K562 (cell line): ENCODE measurements around the gene PARD6A. TPM values are rescaled to one million over a fixed set of nuclear protein-coding genes. Genes with fewer than 3 reads are reported as not detected.

Experiments
- ATAC-seq: fragments of 200-7000 bp; cut with Tn5 transposase; 3 replicates; pipeline ENCODE4 v1.9.1; 2020; ENCODE audit warnings: moderate library complexity
- BruUV-seq: library from RNA; stranded (reverse); fragments of 400-500 nt; replicated peaks from 2 replicates; lab custom pipeline; 2021; lab: Mats Ljungman, UMichigan
- CTCF ChIA-PET: fragments of 300-600 bp; formaldehyde crosslinking; extraction: SDS; loops from one replicate; lab custom pipeline; 2021; ENCODE audit warnings: low intra/inter-chr PET ratio; lab: Yijun Ruan, JAX
- POLR2A ChIA-PET: fragments of 300-600, 350-650 bp; sonication (Branson Sonifier 250); formaldehyde crosslinking; extraction: SDS; loops from one replicate; lab custom pipeline; 2021; ENCODE audit warnings: antibody characterized with exemption, inconsistent platforms; lab: Yijun Ruan, JAX
- DNase-seq, 4 experiments: peaks; one replicate each; pipeline versions ENCODE4 v3.0.0 to v3.0.0-alpha.2; 2011 to 2018; ENCODE audit warnings: low spot score in 3 of 4, mixed read lengths in 3 of 4; ENCODE audit errors: extremely low read depth in 1 of 4
- FAIRE-seq: peaks from 2 replicates; lab custom pipeline; 2011; peaks lifted over from hg19 to GRCh38; lab: Jason Lieb, UNC
- H2AFZ ChIP-seq: 2 replicates; pipeline ENCODE4 v1.6.0; 2011; ENCODE audit warnings: low read depth, low read length, control low read depth, inconsistent platforms
- H3K27ac ChIP-seq: fragments of 200-600 bp; 3 replicates; pipeline ENCODE4 v1.8.0; 2011; ENCODE audit warnings: low read depth, mild to moderate bottlenecking, control low read depth, inconsistent platforms, low read length, moderate library complexity, mixed read lengths; ENCODE audit errors: extremely low read depth
- H3K27me3 ChIP-seq, 2 experiments: fragments of 300-600 bp in 1 of 2; 2 replicates in 1 of 2; 3 replicates in 1 of 2; pipeline versions ENCODE4 v1.6.0 to v1.8.0; 2011; ENCODE audit warnings: inconsistent platforms in 2 of 2, low read length in 2 of 2, mild to moderate bottlenecking in 1 of 2, mixed read lengths in 1 of 2, moderate library complexity in 1 of 2; ENCODE audit not compliant: control insufficient read depth in 2 of 2, insufficient read depth in 2 of 2
- H3K36me3 ChIP-seq: fragments of 300-600 bp; 3 replicates; pipeline ENCODE4 v1.8.0; 2011; ENCODE audit warnings: mild to moderate bottlenecking, low read length, inconsistent platforms; ENCODE audit not compliant: control insufficient read depth, insufficient read depth
- H3K4me1 ChIP-seq, 2 experiments: fragments of 200-600 bp in 1 of 2; replicated peaks in 1 of 2; 2 replicates in 1 of 2; 3 replicates in 1 of 2; pipeline versions ENCODE4 v1.5.1 to v1.8.0; 2011; ENCODE audit warnings: inconsistent platforms in 2 of 2, low read length in 2 of 2, mild to moderate bottlenecking in 1 of 2, mixed read lengths in 1 of 2, moderate library complexity in 1 of 2; ENCODE audit not compliant: control insufficient read depth in 2 of 2, insufficient read depth in 2 of 2
- H3K4me2 ChIP-seq: 2 replicates; pipeline ENCODE4 v1.6.1; 2011; ENCODE audit warnings: low read length, control low read depth, inconsistent platforms, mixed read lengths; ENCODE audit not compliant: insufficient read depth
- H3K4me3 ChIP-seq: fragments of 200-600 bp; sonication (generic), shearing (Covaris generic); 2 replicates; pipeline ENCODE4 v1.5.1; 2016; ENCODE audit warnings: control low read depth, inconsistent platforms
- H3K79me2 ChIP-seq: fragments of 200-600 bp; 3 replicates; pipeline ENCODE4 v1.8.0; 2011; ENCODE audit warnings: low read length, inconsistent platforms; ENCODE audit not compliant: control insufficient read depth, insufficient read depth
- H3K9ac ChIP-seq, 2 experiments: 2 replicates each; pipeline versions ENCODE4 v1.6.0 to v1.6.1; 2011; ENCODE audit warnings: low read depth in 2 of 2, low read length in 2 of 2, control low read depth in 1 of 2, inconsistent platforms in 1 of 2, mild to moderate bottlenecking in 1 of 2, mixed read lengths in 1 of 2; ENCODE audit not compliant: insufficient read depth in 1 of 2
- H3K9me1 ChIP-seq: one replicate; pipeline ENCODE4 v1.6.0; 2011; ENCODE audit warnings: inconsistent platforms, mild to moderate bottlenecking, low read length, moderate library complexity; ENCODE audit not compliant: control insufficient read depth, insufficient read depth
- H3K9me3 ChIP-seq: replicated peaks from 2 replicates; pipeline ENCODE4 v1.5.1; 2011; ENCODE audit warnings: low read depth, low read length, inconsistent platforms; ENCODE audit not compliant: control insufficient read depth, insufficient read depth
- H4K20me1 ChIP-seq: replicated peaks from 2 replicates; pipeline ENCODE4 v1.6.1; 2011; ENCODE audit warnings: low read length, inconsistent platforms, mixed read lengths; ENCODE audit not compliant: control insufficient read depth, insufficient read depth
- HNRNPH1 ChIP-seq: fragments of 200-400 bp; formaldehyde crosslinking; optimal IDR thresholded peaks from 2 replicates; pipeline ENCODE3; 2017; ENCODE audit warnings: low read depth, mild to moderate bottlenecking, low read length, moderate library complexity
- JUNB ChIP-seq: fragments of 450-650 bp; formaldehyde crosslinking; conservative IDR thresholded peaks from 2 replicates; pipeline ENCODE4 v1.4.0; 2020; ENCODE audit warnings: mild to moderate bottlenecking
- NFIX ChIP-seq: fragments of 250-450 bp; sonication (Bioruptor Pico); IDR thresholded peaks from 2 replicates; pipeline ENCODE4 v1.4.0; 2020; ENCODE audit warnings: low read depth, mild to moderate bottlenecking, moderate library complexity
- SMAD4 ChIP-seq: fragments of 250-450 bp; sonication (Bioruptor Pico); conservative IDR thresholded peaks from 2 replicates; pipeline ENCODE4 v1.8.0; 2021; ENCODE audit warnings: inconsistent platforms, mild to moderate bottlenecking, moderate library complexity
- ZNF121 ChIP-seq: sonication (generic); formaldehyde crosslinking; conservative IDR thresholded peaks from 2 replicates; pipeline ENCODE4 v1.8.0; 2022; ENCODE audit warnings: missing genetic modification reagents
- ZNF165 ChIP-seq: fragments of 250-450 bp; sonication (Bioruptor Pico); IDR thresholded peaks from 2 replicates; pipeline ENCODE4 v1.4.0; 2020; ENCODE audit warnings: borderline replicate concordance
- WGBS: fragments of 100-300 bp; shearing (Covaris generic); methylation state at CpG from one replicate; pipeline ENCODE4 v1.1.6; 2016; ENCODE audit warnings: low coverage, mixed read lengths; ENCODE audit not compliant: insufficient coverage; ENCODE audit errors: missing lambda C conversion rate; 5-methylcytosine and 5-hydroxymethylcytosine counted together
- in situ Hi-C: fragments of 300-500 bp; cut with MboI; formaldehyde crosslinking; loops from 4 replicates; pipeline ENCODE4 v1.15.0; 2018; ENCODE audit warnings: inconsistent platforms, mixed read lengths
- intact Hi-C: fragments of 100-400 bp; cut with micrococcal nuclease; formaldehyde crosslinking; loops from 2 replicates; pipeline ENCODE4 v1.14.2; 2022
- polyA plus RNA-seq, 8 experiments: library from polyadenylated mRNA; depleted of rRNA in 4 of 8; stranded (reverse) in 5 of 8; unstranded in 3 of 8; fragments of >200 nt; fragmentation: Nextera tagmentation in 2 of 8; fragmentation: Illumina TruSeq in 1 of 8; extraction: Ambion mirVana in 2 of 8; extraction: Trizol in 1 of 8; gene quantifications; 2 replicates each; pipeline versions ENCODE4 v1.2.1 to v1.2.3, GENCODE V29; 2011 to 2014; ENCODE audit warnings: inconsistent platforms in 1 of 8, missing spikeins in 1 of 8
- total RNA-seq, 7 experiments: library from RNA; depleted of rRNA in 6 of 7; stranded (reverse); fragments of >200 nt in 6 of 7; fragmentation: Illumina TruSeq in 2 of 7; extraction: Trizol in 2 of 7; gene quantifications; 2 replicates each; pipeline versions ENCODE4 v1.2.1 to v1.2.3, GENCODE V29; 2011 to 2021; ENCODE audit warnings: low replicate concordance in 1 of 7

Gene PARD6A
- total and polyA plus RNA-seq, 9 of the 15 experiments (the other 6 are each of a cell fraction or from before 2014, with no cell fraction given) = 0.04 to 2.0 (median 0.44) TPM

- TF ChIP-seq JUNB (CRISPR knock-in tag) (no peak), ZNF165 (no peak)
- Histone ChIP-seq H4K20me1 (no peaks in the 10 kb centered on the region), H3K4me2 (no peak overlapping the region), H3K4me3 (no peak overlapping the region), H3K9me3 (no peaks in the 10 kb centered on the region), H3K9ac (peak overlapping the region in 1 of 2 experiments; percentile 29; a peak in 1 of 4 replicates), H3K79me2 (no peaks in the 10 kb centered on the region), H3K27me3 (no peaks in the 10 kb centered on the region), H2AFZ (no peak overlapping the region), H3K36me3 (peaks cover 3% of the 10 kb centered on the region; the same call in 1 of the 3 replicates), H3K27ac (no peak overlapping the region), H3K4me1 (peaks cover 0 to 5% of the 10 kb centered on the region in 2 experiments; a peak in 3 of 5 replicates), H3K9me1 (no peaks in the 10 kb centered on the region)
- BruUV-seq = no TSS peak
- intact Hi-C loops (no loop called here), in situ Hi-C loops (loop anchor here (10.0 kb wide), 1 partner anchor 369 kb away; no protein-coding TSS in a partner anchor)
- DNase-seq = no peak
- CTCF ChIA-PET = no interaction called here
- POLR2A ChIA-PET = interaction anchor here (0.7 kb wide), 1 partner anchor 260 kb away, joined by 4 read pairs; no protein-coding TSS in a partner anchor
- FAIRE-seq = no peak
- 89% methylated on average over 17 of the region's 17 CpGs for WGBS
- no peak for ATAC-seq
These were observed 14.8 kb downstream of the PARD6A start for GRCh38 chr16:67675579-67675935.

GRCh38 chr16:67675999-67676398, 15.2 kb downstream of the PARD6A start:
- H4K20me1 ChIP-seq = 0 out of 2 replicates have a peak, but pooled peaks cover 1% of the 10 kb centered on the region
- no peak for FAIRE-seq
- intact Hi-C loops = no loop called here
- H3K9me3 ChIP-seq = no peaks in the 10 kb centered on the region
- ChIA-PET POLR2A (interaction anchor here (0.7 kb wide), 2 partner anchors 53 to 260 kb away, joined by 3 to 4 read pairs; no protein-coding TSS in a partner anchor), CTCF (no interaction called here)
- no TSS peak for BruUV-seq
- no peak overlapping the region for H3K4me2 ChIP-seq
- peak overlapping the region in 1 of 2 experiments; percentile 29; a peak in 1 of 4 replicates for H3K9ac ChIP-seq
- ATAC-seq = no peak
- H3K79me2 ChIP-seq = no peaks in the 10 kb centered on the region
- no peak for DNase-seq
- in situ Hi-C loops = loop anchor here (10.0 kb wide), 1 partner anchor 369 kb away; no protein-coding TSS in a partner anchor
- H3K27me3 ChIP-seq = no peaks in the 10 kb centered on the region
- H3K4me3 ChIP-seq = no peak overlapping the region
- peaks cover 0 to 5% of the 10 kb centered on the region in 2 experiments; a peak in 3 of 5 replicates for H3K4me1 ChIP-seq
- H3K27ac ChIP-seq = no peak overlapping the region
- WGBS = 80% methylated on average over 6 of the region's 7 CpGs
- peaks cover 1% of the 10 kb centered on the region for H3K9me1 ChIP-seq
- H2AFZ ChIP-seq = no peak overlapping the region
- peaks cover 3% of the 10 kb centered on the region; the same call in 1 of the 3 replicates for H3K36me3 ChIP-seq
- TF ChIP-seq SMAD4 (CRISPR knock-in tag) (no peak), HNRNPH1 (no peak), ZNF121 (CRISPR knock-in tag) (peak; percentile 79), NFIX (CRISPR knock-in tag) (no peak)
